ENCODE results near the gene MPI.

Gene MPI

DNA sequence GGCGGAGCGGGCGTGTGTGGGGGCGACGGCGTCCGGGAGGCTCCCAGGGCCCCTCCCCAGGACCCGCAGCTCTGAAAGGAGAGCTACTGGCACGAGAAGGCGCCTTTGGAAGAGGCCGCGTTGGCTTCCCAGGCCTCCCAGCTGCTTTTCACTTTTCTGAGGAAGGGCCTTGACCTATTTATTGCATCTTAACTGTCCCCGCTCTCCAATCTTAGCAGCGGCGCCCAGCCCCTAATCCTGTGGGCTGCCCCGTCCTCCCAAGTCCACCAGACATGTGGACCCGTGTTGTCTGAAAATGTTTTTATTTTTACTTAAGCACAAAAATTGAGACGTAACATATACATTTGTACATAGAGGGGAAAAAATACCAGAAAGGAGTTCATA lies 46.4 kb upstream of the MPI start (continued):
- TF ChIP-seq, protein P1, sequence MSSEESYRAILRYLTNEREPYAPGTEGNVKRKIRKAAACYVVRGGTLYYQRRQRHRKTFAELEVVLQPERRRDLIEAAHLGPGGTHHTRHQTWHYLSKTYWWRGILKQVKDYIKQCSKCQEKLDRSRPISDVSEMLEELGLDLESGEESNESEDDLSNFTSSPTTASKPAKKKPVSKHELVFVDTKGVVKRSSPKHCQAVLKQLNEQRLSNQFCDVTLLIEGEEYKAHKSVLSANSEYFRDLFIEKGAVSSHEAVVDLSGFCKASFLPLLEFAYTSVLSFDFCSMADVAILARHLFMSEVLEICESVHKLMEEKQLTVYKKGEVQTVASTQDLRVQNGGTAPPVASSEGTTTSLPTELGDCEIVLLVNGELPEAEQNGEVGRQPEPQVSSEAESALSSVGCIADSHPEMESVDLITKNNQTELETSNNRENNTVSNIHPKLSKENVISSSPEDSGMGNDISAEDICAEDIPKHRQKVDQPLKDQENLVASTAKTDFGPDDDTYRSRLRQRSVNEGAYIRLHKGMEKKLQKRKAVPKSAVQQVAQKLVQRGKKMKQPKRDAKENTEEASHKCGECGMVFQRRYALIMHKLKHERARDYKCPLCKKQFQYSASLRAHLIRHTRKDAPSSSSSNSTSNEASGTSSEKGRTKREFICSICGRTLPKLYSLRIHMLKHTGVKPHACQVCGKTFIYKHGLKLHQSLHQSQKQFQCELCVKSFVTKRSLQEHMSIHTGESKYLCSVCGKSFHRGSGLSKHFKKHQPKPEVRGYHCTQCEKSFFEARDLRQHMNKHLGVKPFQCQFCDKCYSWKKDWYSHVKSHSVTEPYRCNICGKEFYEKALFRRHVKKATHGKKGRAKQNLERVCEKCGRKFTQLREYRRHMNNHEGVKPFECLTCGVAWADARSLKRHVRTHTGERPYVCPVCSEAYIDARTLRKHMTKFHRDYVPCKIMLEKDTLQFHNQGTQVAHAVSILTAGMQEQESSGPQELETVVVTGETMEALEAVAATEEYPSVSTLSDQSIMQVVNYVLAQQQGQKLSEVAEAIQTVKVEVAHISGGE (tag by site-specific recombination; conservative IDR thresholded peaks at IDR 0.05; ENCODE audit: low read depth) = no peak
- peak; percentile 49; the same call in 1 of the 2 replicates for TF ChIP-seq ZSCAN16 (tag by site-specific recombination; IDR thresholded peaks at IDR 0.05)
- TF ChIP-seq ZNF658 (tag by site-specific recombination; IDR thresholded peaks at IDR 0.05) = no peak
- no peak; the same call in 1 of the 2 replicates for TF ChIP-seq ZNF843 (tag by site-specific recombination; IDR thresholded peaks at IDR 0.05)
- peak; percentile 11; the same call in 1 of the 2 replicates for TF ChIP-seq ZFP69B (tag by site-specific recombination; IDR thresholded peaks at IDR 0.05)
- TF ChIP-seq ZNF707 (tag by site-specific recombination; IDR thresholded peaks at IDR 0.05) = no peak

DNA sequence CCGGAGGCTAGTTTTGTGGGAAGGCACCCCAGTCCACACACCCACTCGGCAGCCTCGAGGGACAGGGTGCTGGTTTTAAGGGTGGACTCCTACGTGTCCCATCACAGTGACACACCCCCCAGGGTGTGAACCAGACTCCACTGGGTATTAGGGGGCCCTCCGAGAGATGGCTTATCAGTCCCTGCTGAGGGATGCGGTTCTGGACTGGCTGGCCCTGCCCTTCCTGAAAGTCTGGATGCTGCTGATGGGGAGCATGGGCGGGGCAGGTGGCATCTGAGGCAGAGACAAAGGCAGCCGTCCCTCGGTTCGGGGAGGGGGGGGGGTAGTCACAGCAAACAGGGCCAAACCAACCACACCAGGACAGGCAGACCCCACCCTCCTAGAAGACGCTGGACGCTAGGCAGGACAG lies 45.9 kb upstream of the MPI start:
- Histone ChIP-seq H3K4me3 (ENCODE audit: low read depth, low read length) (no peak overlapping the region), H3K27ac (ENCODE audit: extremely low read depth, low read depth, low read length) (peak overlapping the region; percentile 86), H3K4me1 (ENCODE audit: control insufficient read depth, insufficient read depth, low read length) (peaks cover 10% of the 10 kb centered on the region), H3K9me3 (ENCODE audit: control insufficient read depth, insufficient read depth, low read depth, low read length) (no peaks in the 10 kb centered on the region), H3K36me3 (ENCODE audit: control insufficient read depth in 2 of 2, insufficient read depth in 1 of 2, low read length in 2 of 2) (peaks cover 10 to 55% of the 10 kb centered on the region in 2 experiments)
- ChIA-PET POLR2A (interaction anchor here (0.5 to 2.3 kb wide), 4 partner anchors 9 to 1472 kb away, joined by 3 to 12 read pairs (median 7); partner anchors contain the start of gene FAM219B), CTCF (interaction anchor here (0.6 to 4.5 kb wide), 9 partner anchors 8 to 204 kb away, joined by 3 to 29 read pairs (median 4); no protein-coding TSS in a partner anchor)
- TF ChIP-seq KLF9 (tag by site-specific recombination; IDR thresholded peaks at IDR 0.05; ENCODE audit: low read depth) = 0 out of 2 replicates have a peak, but pooled peaks have one; percentile 16
- TF ChIP-seq ZNF768 (tag by site-specific recombination; IDR thresholded peaks at IDR 0.05) = no peak
- TF ChIP-seq ZNF350 (tag by site-specific recombination; IDR thresholded peaks at IDR 0.05) = no peak
- TF ChIP-seq ZNF596 (tag by site-specific recombination; IDR thresholded peaks at IDR 0.05) = no peak
- TF ChIP-seq ZNF558 (tag by site-specific recombination; IDR thresholded peaks at IDR 0.05) = no peak
- peak; percentile 64 for TF ChIP-seq ZNF600 (tag by site-specific recombination; IDR thresholded peaks at IDR 0.05)
- peak; percentile 70 for TF ChIP-seq KLF1 (tag by site-specific recombination; IDR thresholded peaks at IDR 0.05)
- TF ChIP-seq ZNF324 (tag by site-specific recombination; IDR thresholded peaks at IDR 0.05) = no peak
- peak; percentile 32; the same call in 1 of the 2 replicates for TF ChIP-seq ZBTB48 (tag by site-specific recombination; IDR thresholded peaks at IDR 0.05)
- peak; percentile 36; the same call in 1 of the 2 replicates for TF ChIP-seq GLIS1 (tag by site-specific recombination; IDR thresholded peaks at IDR 0.05)
- 0 out of 2 replicates have a peak, but pooled peaks have one; percentile 6 for TF ChIP-seq SP2 (tag by site-specific recombination; IDR thresholded peaks at IDR 0.05)
- TF ChIP-seq ZIC2 (tag by site-specific recombination; IDR thresholded peaks at IDR 0.05) = 0 out of 2 replicates have a peak, but pooled peaks have one; percentile 10
- no peak for TF ChIP-seq ZNF660 (tag by site-specific recombination; IDR thresholded peaks at IDR 0.05)
- no peak for TF ChIP-seq ZNF677 (tag by site-specific recombination; IDR thresholded peaks at IDR 0.05)
- TF ChIP-seq ZNF366 (tag by site-specific recombination; conservative IDR thresholded peaks at IDR 0.05) = no peak

Measured in HEK293 (cell line).